Endothelial cell of umbilical vein (primary cell): ENCODE measurements around the gene ZNF474. TPM values are rescaled to one million over a fixed set of nuclear protein-coding genes. Genes with fewer than 3 reads are reported as not detected.

ENCODE experiments used
- BruUV-seq: library from RNA; stranded (reverse); fragments of 400-500 nt; replicated peaks from 2 replicates; lab custom pipeline; 2021; lab: Mats Ljungman, UMichigan
- CTCF ChIA-PET: fragments of 300-600, 350-600 bp; sonication (Branson Sonifier 250); formaldehyde crosslinking; loops from one replicate; lab custom pipeline; 2021; ENCODE audit warnings: antibody characterized with exemption, inconsistent platforms; lab: Charles Lee
- POLR2A ChIA-PET: fragments of 300-600, 350-600 bp; sonication (Branson Sonifier 250); formaldehyde crosslinking; loops from one replicate; lab custom pipeline; 2021; ENCODE audit warnings: antibody characterized with exemption, inconsistent platforms; lab: Charles Lee
- DNase-seq: peaks from one replicate; pipeline ENCODE4 v3.0.0-alpha.2; 2011; ENCODE audit warnings: low read depth, low spot score
- FAIRE-seq: peaks from 2 replicates; lab custom pipeline; 2011; peaks lifted over from hg19 to GRCh38; lab: Jason Lieb, UNC
- H2AFZ ChIP-seq: 2 replicates; pipeline ENCODE4 v1.6.0; 2012; ENCODE audit warnings: low read depth, low read length, control low read depth, inconsistent platforms
- H3K27ac ChIP-seq: 2 replicates; pipeline ENCODE4 v1.5.1; 2011; ENCODE audit warnings: low read depth, mild to moderate bottlenecking, control low read depth, low read length, moderate library complexity; ENCODE audit not compliant: insufficient read depth
- H3K27me3 ChIP-seq, 2 experiments: 2 replicates each; pipeline versions ENCODE4 v1.6.0 to v1.6.1; 2011; ENCODE audit warnings: low read length in 2 of 2, mixed read lengths in 1 of 2; ENCODE audit not compliant: control insufficient read depth in 2 of 2, insufficient read depth in 2 of 2
- H3K36me3 ChIP-seq, 2 experiments: 2 replicates in 1 of 2; 3 replicates in 1 of 2; pipeline ENCODE4 v1.5.1; 2011; ENCODE audit warnings: low read length in 2 of 2, mild to moderate bottlenecking in 1 of 2, moderate library complexity in 1 of 2; ENCODE audit not compliant: control insufficient read depth in 2 of 2, insufficient read depth in 2 of 2; ENCODE audit errors: extremely low read depth in 1 of 2
- H3K4me1 ChIP-seq: 3 replicates; pipeline ENCODE4 v1.5.1; 2011; ENCODE audit warnings: mild to moderate bottlenecking, low read length; ENCODE audit not compliant: control insufficient read depth, insufficient read depth; ENCODE audit errors: extremely low read depth
- H3K4me2 ChIP-seq: 2 replicates; pipeline ENCODE4 v1.6.1; 2011; ENCODE audit warnings: low read length, control low read depth, mixed read lengths; ENCODE audit not compliant: insufficient read depth
- H3K4me3 ChIP-seq, 3 experiments: fragments of 200-600 bp in 1 of 3; sonication (generic), shearing (Covaris generic) in 1 of 3; replicated peaks in 1 of 3; 2 replicates each; pipeline ENCODE4 v1.5.1; 2011 to 2016; ENCODE audit warnings: control low read depth in 3 of 3, low read length in 3 of 3, mild to moderate bottlenecking in 2 of 3, inconsistent platforms in 1 of 3, low read depth in 1 of 3, moderate library complexity in 1 of 3; ENCODE audit not compliant: insufficient read depth in 1 of 3
- H3K79me2 ChIP-seq: 2 replicates; pipeline ENCODE4 v1.6.0; 2012; ENCODE audit warnings: low read length, inconsistent platforms; ENCODE audit not compliant: control insufficient read depth, insufficient read depth
- H3K9ac ChIP-seq: replicated peaks from 2 replicates; pipeline ENCODE3; 2011; ENCODE audit warnings: low read length, control low read depth; ENCODE audit not compliant: insufficient read depth; ENCODE audit errors: extremely low read depth
- H3K9me1 ChIP-seq: replicated peaks from 3 replicates; pipeline ENCODE4 v1.6.0; 2011; ENCODE audit warnings: mild to moderate bottlenecking, low read length; ENCODE audit not compliant: control insufficient read depth, insufficient read depth; ENCODE audit errors: extremely low read depth
- H3K9me3 ChIP-seq: replicated peaks from 2 replicates; pipeline ENCODE4 v1.5.1; 2012; ENCODE audit warnings: low read length, inconsistent platforms; ENCODE audit not compliant: control insufficient read depth, insufficient read depth
- H4K20me1 ChIP-seq: replicated peaks from 2 replicates; pipeline ENCODE3; 2011; ENCODE audit warnings: mild to moderate bottlenecking, low read length; ENCODE audit not compliant: control insufficient read depth, insufficient read depth; ENCODE audit errors: extremely low read depth
- CTCF ChIP-seq, 2 donors: IDR thresholded peaks; 1 replicate in 1 of 2; 2 replicates in 1 of 2; pipeline ENCODE4 v1.5.1; 2011; ENCODE audit warnings: low read length in 2 of 2, mild to moderate bottlenecking in 2 of 2, moderate library complexity in 2 of 2, control low read depth in 1 of 2, inconsistent platforms in 1 of 2, low read depth in 1 of 2; ENCODE audit not compliant: insufficient read depth in 1 of 2; ENCODE audit errors: extremely low read depth in 1 of 2
- EZH2 ChIP-seq: IDR thresholded peaks from 2 replicates; pipeline ENCODE4 v1.6.1; 2012; ENCODE audit warnings: borderline replicate concordance, low read depth, mild to moderate bottlenecking, moderate library complexity, low read length, inconsistent platforms; ENCODE audit not compliant: severe bottlenecking
- FOS ChIP-seq: IDR thresholded peaks from 2 replicates; pipeline ENCODE4 v1.6.1; 2011; ENCODE audit warnings: mild to moderate bottlenecking, low read length, moderate library complexity, borderline replicate concordance; ENCODE audit not compliant: insufficient read depth
- GATA2 ChIP-seq: IDR thresholded peaks from 2 replicates; pipeline ENCODE4 v1.7.0; 2011; ENCODE audit warnings: low read depth, mild to moderate bottlenecking, moderate library complexity, mixed read lengths, low read length; ENCODE audit not compliant: insufficient read length, insufficient read depth
- JUN ChIP-seq: IDR thresholded peaks from 2 replicates; pipeline ENCODE4 v1.6.1; 2011; ENCODE audit warnings: borderline replicate concordance, low read depth; ENCODE audit not compliant: insufficient read length, insufficient read depth
- MYC ChIP-seq: IDR thresholded peaks from one replicate; pipeline ENCODE4 v1.6.1; 2011; ENCODE audit warnings: mild to moderate bottlenecking, low read depth, low read length
- POLR2A ChIP-seq: IDR thresholded peaks from 2 replicates; pipeline ENCODE4 v1.6.1; 2012; ENCODE audit warnings: low read depth, mild to moderate bottlenecking, control low read depth, low read length
- POLR2AphosphoS5 ChIP-seq: IDR thresholded peaks from 2 replicates; pipeline ENCODE4 v1.6.1; 2012; ENCODE audit warnings: low read depth, mild to moderate bottlenecking, control low read depth, low read length, moderate library complexity; ENCODE audit not compliant: insufficient read depth
- dilution Hi-C: fragments of 300-500 bp; cut with MboI; formaldehyde crosslinking; loops from one replicate; pipeline ENCODE4 v1.15.0; 2019; ENCODE audit warnings: low sequenced_read_pairs; ENCODE audit not compliant: extremely low pct_ligation_motif_present
- intact Hi-C: fragments of 100-400 bp; cut with micrococcal nuclease; formaldehyde crosslinking; loops from one replicate; pipeline ENCODE4 v1.10.0; 2022
- polyA plus RNA-seq, 4 experiments: library from polyadenylated mRNA; depleted of rRNA in 3 of 4; stranded (reverse) in 3 of 4; unstranded in 1 of 4; fragments of >200 nt; gene quantifications; 2 replicates each; pipeline versions ENCODE4 v1.2.1 to v1.2.3, GENCODE V29; 2011 to 2012; ENCODE audit warnings: missing spikeins in 1 of 4
- total RNA-seq: library from RNA; stranded (reverse); gene quantifications from 2 replicates; pipeline ENCODE4 v1.2.3, GENCODE V29; 2021
- TF ChIP-seq, protein P1 (sequence below): IDR thresholded peaks from 2 replicates; pipeline ENCODE4 v1.6.1; 2011; ENCODE audit not compliant: insufficient read depth, insufficient read length

The ZNF474 gene
- total and polyA plus RNA-seq, 2 donors (not counting 3 experiments of a cell fraction or from before 2014, with no cell fraction given) = 0.03 TPM; not detected in 1

DNA sequence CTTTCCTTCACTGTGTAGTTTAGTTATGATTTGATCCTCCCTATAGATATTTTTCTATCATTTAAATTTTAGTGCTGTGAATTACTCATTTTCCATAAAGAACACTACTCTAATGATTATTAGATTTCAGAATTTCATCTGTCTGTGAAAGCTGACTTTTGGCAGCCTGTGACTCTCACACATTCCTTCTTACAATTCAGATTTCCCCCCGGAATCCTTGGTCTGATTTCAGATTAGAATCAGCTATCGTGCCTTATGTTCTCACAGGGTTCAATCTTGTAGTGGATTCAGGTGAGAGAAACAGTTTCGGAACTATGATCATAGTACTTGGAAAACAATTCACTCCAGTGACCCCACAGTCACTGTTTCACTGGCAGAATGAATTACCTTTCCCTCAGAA lies 26.2 kb downstream of the ZNF474 start:
- dilution Hi-C loops = no loop called here
- Histone ChIP-seq H3K36me3 (no peaks in the 10 kb centered on the region), H3K27me3 (no peaks in the 10 kb centered on the region), H3K9me1 (no peaks in the 10 kb centered on the region), H2AFZ (peak overlapping the region; percentile 37), H3K9ac (no peak overlapping the region), H3K79me2 (no peaks in the 10 kb centered on the region), H3K4me2 (no peak overlapping the region), H4K20me1 (no peaks in the 10 kb centered on the region), H3K4me3 (no peak overlapping the region), H3K9me3 (no peaks in the 10 kb centered on the region), H3K4me1 (peaks cover 8% of the 10 kb centered on the region), H3K27ac (no peak overlapping the region)
- BruUV-seq = no TSS peak
- ChIA-PET CTCF (interaction anchor here (1.1 to 3.4 kb wide), 11 partner anchors 13 to 189 kb away, joined by 3 to 55 read pairs (median 15); partner anchors contain the start of gene LOX), POLR2A (no interaction called here)
- FAIRE-seq (no peak), DNase-seq (no peak)
- TF ChIP-seq POLR2AphosphoS5 = no peak
- TF ChIP-seq GATA2 = no peak
- TF ChIP-seq FOS = no peak
- no peak for TF ChIP-seq JUN
- no peak for TF ChIP-seq EZH2
- no peak for TF ChIP-seq MYC
- no peak for TF ChIP-seq CTCF (IDR thresholded peaks at IDR 0.05; ENCODE audit: extremely low read depth in 1 of 2, insufficient read depth in 1 of 2, low read depth in 1 of 2, low read length in 2 of 2)
- no peak for TF ChIP-seq POLR2A
- TF ChIP-seq, protein P1, sequence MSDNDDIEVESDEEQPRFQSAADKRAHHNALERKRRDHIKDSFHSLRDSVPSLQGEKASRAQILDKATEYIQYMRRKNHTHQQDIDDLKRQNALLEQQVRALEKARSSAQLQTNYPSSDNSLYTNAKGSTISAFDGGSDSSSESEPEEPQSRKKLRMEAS = no peak
- intact Hi-C loops = loop anchor here (5.0 kb wide), 1 partner anchor 78 kb away; the partner anchor contains the start of gene LOX
